Stimulated activated CD8-positive, alpha-beta memory T cell treated with anti-CD3 and anti-CD28 coated beads, Interleukin-15, amount 100 ng/mL, for 24 hours (primary cell): Measurements from ENCODE around the gene ANKRD49.

Experiments used
- DNase-seq: peaks from one replicate; pipeline ENCODE4 v3.0.0-alpha.2; 2020; ENCODE audit warnings: low read depth

ANKRD49 gene

GRCh38 chr11:94544646-94545263, 51.0 kb downstream of the ANKRD49 start:
- DNase-seq = no peak

GRCh38 chr11:94545264-94546161, 51.7 kb downstream of the ANKRD49 start:
- DNase-seq = no peak

GRCh38 chr11:94546162-94546470, 52.3 kb downstream of the ANKRD49 start:
- DNase-seq = no peak

GRCh38 chr11:94546886-94547285, 53.1 kb downstream of the ANKRD49 start:
- DNase-seq = no peak

GRCh38 chr11:94549146-94549545, 55.4 kb downstream of the ANKRD49 start:
- no peak for DNase-seq
